Loucy (cell line): Measurements from ENCODE around the gene ZNF423.
A peak's percentile ranks its signal among the peaks of the same experiment; 100 is the strongest.

Experiments
- H2AFZ ChIP-seq: fragments of 200-600 bp; sonication (generic); 2 replicates; pipeline ENCODE4 v1.6.0; 2016; ENCODE audit warnings: antibody characterized with exemption, mild to moderate bottlenecking, low read length, moderate library complexity
- H3F3A ChIP-seq: fragments of 200-600 bp; 2 replicates; pipeline ENCODE4 v1.6.0; 2016; ENCODE audit warnings: antibody characterized with exemption, low read depth, mild to moderate bottlenecking
- H3K27me3 ChIP-seq: fragments of 200-600 bp; sonication (generic); 2 replicates; pipeline ENCODE4 v1.6.1; 2014; ENCODE audit warnings: low read length, mild to moderate bottlenecking; ENCODE audit not compliant: insufficient read depth, poor library complexity, severe bottlenecking
- H3K36me3 ChIP-seq: fragments of 200-600 bp; sonication (generic); 2 replicates; pipeline ENCODE4 v1.6.1; 2016; ENCODE audit warnings: low read length; ENCODE audit not compliant: insufficient read depth
- H3K4me1 ChIP-seq: fragments of 200-600 bp; sonication (generic); 2 replicates; pipeline ENCODE4 v1.5.1; 2014; ENCODE audit warnings: low read length, mild to moderate bottlenecking; ENCODE audit not compliant: insufficient read depth, poor library complexity, severe bottlenecking
- H3K4me2 ChIP-seq: fragments of 200-600 bp; sonication (generic); 2 replicates; pipeline ENCODE4 v1.6.0; 2014; ENCODE audit warnings: antibody characterized with exemption, low read length, low read depth, mild to moderate bottlenecking; ENCODE audit not compliant: poor library complexity, severe bottlenecking
- H3K4me3 ChIP-seq: fragments of 200-600 bp; sonication (generic); 2 replicates; pipeline ENCODE4 v1.5.1; 2014; ENCODE audit warnings: low read length, mild to moderate bottlenecking, mixed read lengths; ENCODE audit not compliant: poor library complexity, severe bottlenecking
- H3K79me2 ChIP-seq: fragments of 200-600 bp; sonication (generic); 2 replicates; pipeline ENCODE4 v1.6.1; 2014; ENCODE audit warnings: low read length; ENCODE audit not compliant: insufficient read depth
- H3K9ac ChIP-seq: fragments of 200-600 bp; sonication (generic); 2 replicates; pipeline ENCODE4 v1.6.0; 2014; ENCODE audit warnings: mild to moderate bottlenecking, low read depth, low read length, moderate library complexity; ENCODE audit not compliant: poor library complexity, severe bottlenecking
- H3K9me2 ChIP-seq: fragments of 200-600 bp; sonication (generic); replicated peaks from 2 replicates; pipeline ENCODE4 v1.6.1; 2016; ENCODE audit warnings: low read depth, low read length, mixed read lengths
- H3K9me3 ChIP-seq: fragments of 200-600 bp; sonication (generic); 2 replicates; pipeline ENCODE4 v1.6.1; 2014; ENCODE audit warnings: mild to moderate bottlenecking, antibody characterized with exemption, low read length, low read depth; ENCODE audit not compliant: insufficient read depth
- H4K20me1 ChIP-seq: fragments of 200-600 bp; sonication (generic); 2 replicates; pipeline ENCODE4 v1.6.0; 2014; ENCODE audit warnings: antibody characterized with exemption, low read length, mild to moderate bottlenecking; ENCODE audit not compliant: insufficient read depth, poor library complexity, severe bottlenecking
- EZH2phosphoT487 ChIP-seq: fragments of 200-600 bp; IDR thresholded peaks from 2 replicates; pipeline ENCODE4 v1.6.1; 2018; ENCODE audit warnings: antibody characterized with exemption, mild to moderate bottlenecking, moderate library complexity, borderline replicate concordance
- TF ChIP-seq, protein P1 (sequence below): fragments of 200-600 bp; sonication (generic); conservative IDR thresholded peaks from 2 replicates; pipeline ENCODE4 v1.5.1; 2014; ENCODE audit warnings: mild to moderate bottlenecking, antibody characterized with exemption, low read length

ZNF423 gene

DNA sequence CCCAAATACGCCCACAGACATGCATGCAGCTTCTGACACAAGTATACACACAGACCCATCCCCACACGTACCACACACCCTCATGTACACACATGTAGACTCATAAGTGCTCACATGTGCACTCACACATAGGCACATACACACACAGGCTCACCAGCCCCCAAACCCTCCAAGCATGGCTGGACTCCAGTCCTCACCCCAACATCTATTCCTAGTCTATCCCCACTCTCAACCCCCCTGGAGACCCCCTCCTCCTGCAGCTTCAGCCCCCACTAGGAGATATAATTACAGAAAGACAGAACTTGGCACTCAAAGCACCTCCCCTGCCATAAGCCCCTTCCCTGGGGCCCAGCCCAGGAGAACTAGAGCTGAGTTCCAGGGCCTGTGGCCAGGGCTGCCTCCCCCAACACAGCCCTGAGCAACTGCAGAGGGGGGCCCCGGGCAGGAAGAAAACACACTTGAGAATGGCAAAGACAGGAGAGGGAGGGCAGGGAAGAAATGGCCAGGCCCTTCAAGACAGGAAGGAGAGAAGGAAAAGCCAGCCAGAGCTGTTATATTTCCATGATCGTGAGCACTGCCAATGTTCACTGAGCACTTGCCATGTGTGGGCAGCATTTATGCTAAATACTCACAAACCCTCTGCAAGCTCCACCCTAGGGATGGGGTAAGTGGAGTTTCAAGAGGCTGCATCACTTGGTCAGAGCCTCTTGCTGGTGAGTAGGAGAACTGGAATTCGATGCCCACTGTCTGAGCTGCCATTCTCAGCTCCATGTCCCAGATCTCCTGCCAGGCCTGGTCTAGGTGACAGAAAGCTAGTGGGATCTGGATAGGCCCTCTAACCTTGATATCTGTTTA is 224.5 kb downstream of the ZNF423 start:
- Histone ChIP-seq H3F3A (no peaks in the 10 kb centered on the region), H3K4me2 (peak overlapping the region; percentile 22), H3K4me1 (peaks cover 48% of the 10 kb centered on the region), H3K9me3 (peaks cover 5% of the 10 kb centered on the region; the same call in 1 of the 2 replicates), H3K4me3 (no peak overlapping the region), H4K20me1 (no peaks in the 10 kb centered on the region), H3K36me3 (no peaks in the 10 kb centered on the region), H3K9ac (peak overlapping the region; percentile 61), H3K27me3 (no peaks in the 10 kb centered on the region), H3K9me2 (no peaks in the 10 kb centered on the region), H3K79me2 (no peaks in the 10 kb centered on the region), H2AFZ (peak overlapping the region; percentile 14)
- TF ChIP-seq, protein P1, sequence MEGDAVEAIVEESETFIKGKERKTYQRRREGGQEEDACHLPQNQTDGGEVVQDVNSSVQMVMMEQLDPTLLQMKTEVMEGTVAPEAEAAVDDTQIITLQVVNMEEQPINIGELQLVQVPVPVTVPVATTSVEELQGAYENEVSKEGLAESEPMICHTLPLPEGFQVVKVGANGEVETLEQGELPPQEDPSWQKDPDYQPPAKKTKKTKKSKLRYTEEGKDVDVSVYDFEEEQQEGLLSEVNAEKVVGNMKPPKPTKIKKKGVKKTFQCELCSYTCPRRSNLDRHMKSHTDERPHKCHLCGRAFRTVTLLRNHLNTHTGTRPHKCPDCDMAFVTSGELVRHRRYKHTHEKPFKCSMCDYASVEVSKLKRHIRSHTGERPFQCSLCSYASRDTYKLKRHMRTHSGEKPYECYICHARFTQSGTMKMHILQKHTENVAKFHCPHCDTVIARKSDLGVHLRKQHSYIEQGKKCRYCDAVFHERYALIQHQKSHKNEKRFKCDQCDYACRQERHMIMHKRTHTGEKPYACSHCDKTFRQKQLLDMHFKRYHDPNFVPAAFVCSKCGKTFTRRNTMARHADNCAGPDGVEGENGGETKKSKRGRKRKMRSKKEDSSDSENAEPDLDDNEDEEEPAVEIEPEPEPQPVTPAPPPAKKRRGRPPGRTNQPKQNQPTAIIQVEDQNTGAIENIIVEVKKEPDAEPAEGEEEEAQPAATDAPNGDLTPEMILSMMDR: no peak
- TF ChIP-seq EZH2phosphoT487: no peak

DNA sequence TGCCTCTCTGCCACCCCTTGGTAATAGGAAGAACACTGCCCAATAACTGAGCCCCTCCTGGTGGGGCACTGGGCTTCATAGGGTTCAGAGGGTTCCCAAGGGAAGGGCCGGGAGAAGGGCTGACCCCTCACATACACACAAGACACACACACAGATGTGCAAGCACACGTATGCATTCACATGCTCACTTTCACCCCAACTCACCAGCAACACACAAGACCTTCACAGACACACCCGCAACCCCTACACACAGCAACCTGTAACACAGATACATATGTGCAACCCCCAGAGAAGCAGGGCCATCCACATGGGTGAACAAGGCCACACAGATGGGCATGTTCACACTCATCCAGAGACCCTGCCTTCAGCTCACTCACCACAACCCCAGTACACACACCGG is 225.1 kb downstream of the ZNF423 start:
- peaks cover 5% of the 10 kb centered on the region; the same call in 1 of the 2 replicates for H3K9me3 ChIP-seq
- TF ChIP-seq EZH2phosphoT487: no peak
- H3K36me3 ChIP-seq: no peaks in the 10 kb centered on the region
- H3K9ac ChIP-seq: peak overlapping the region; percentile 61
- 0 out of 2 replicates have a peak overlapping the region, but pooled peaks have one; percentile 14 for H2AFZ ChIP-seq
- H3K4me2 ChIP-seq: peak overlapping the region; percentile 22
- no peaks in the 10 kb centered on the region for H4K20me1 ChIP-seq
- H3F3A ChIP-seq: no peaks in the 10 kb centered on the region
- H3K4me1 ChIP-seq: peaks cover 48% of the 10 kb centered on the region
- no peak overlapping the region for H3K4me3 ChIP-seq
- H3K9me2 ChIP-seq: no peaks in the 10 kb centered on the region
- H3K79me2 ChIP-seq: no peaks in the 10 kb centered on the region
- H3K27me3 ChIP-seq: no peaks in the 10 kb centered on the region

DNA sequence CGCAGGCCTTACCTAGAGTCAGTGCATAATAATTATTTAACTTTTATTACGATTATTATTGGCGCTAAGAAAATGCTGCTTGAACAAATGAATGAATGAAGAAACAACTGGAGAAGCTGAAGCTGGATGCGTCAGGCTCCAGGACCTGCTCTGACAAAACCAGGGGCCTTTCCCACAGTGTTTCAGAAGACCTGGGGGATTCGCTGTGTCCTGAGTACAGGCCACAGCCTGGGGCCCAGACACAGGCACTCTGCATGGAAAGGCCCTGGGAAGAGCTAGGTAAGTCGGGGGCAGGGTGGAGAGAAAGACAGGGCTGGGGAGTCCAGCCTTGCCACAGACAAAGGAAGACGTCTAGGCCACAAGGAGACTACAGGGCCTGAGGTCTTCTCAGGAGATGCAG is 226.1 kb downstream of the ZNF423 start:
- H3K27me3 ChIP-seq: no peaks in the 10 kb centered on the region
- H3K4me3 ChIP-seq: no peak overlapping the region
- no peak for TF ChIP-seq EZH2phosphoT487
- TF ChIP-seq, protein P1: no peak
- H3K9me3 ChIP-seq: peaks cover 5% of the 10 kb centered on the region; the same call in 1 of the 2 replicates
- no peaks in the 10 kb centered on the region for H3K36me3 ChIP-seq
- no peak overlapping the region for H2AFZ ChIP-seq
- H3K4me2 ChIP-seq: no peak overlapping the region
- no peak overlapping the region for H3K9ac ChIP-seq
- no peaks in the 10 kb centered on the region for H3K79me2 ChIP-seq
- H3F3A ChIP-seq: no peaks in the 10 kb centered on the region
- no peaks in the 10 kb centered on the region for H3K9me2 ChIP-seq
- H3K4me1 ChIP-seq: peaks cover 41% of the 10 kb centered on the region
- H4K20me1 ChIP-seq: no peaks in the 10 kb centered on the region

DNA sequence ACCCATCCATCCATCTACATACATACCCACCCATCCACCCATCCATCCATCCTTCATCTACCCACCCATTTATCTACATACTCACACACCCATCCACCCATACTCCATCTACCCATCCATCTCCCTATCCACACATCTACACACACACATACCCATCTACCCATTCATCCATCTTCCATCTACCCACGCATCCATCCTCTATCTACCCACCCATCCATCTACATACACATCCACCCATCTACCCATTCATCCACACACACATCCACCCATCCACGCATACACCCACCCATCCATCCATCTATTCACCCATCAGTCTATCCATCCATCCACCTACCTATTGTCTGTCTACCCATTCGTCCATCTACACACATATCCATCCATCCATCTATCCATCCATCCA is 227.8 kb downstream of the ZNF423 start:
- Histone ChIP-seq H3F3A (no peaks in the 10 kb centered on the region), H3K79me2 (no peaks in the 10 kb centered on the region), H4K20me1 (no peaks in the 10 kb centered on the region), H3K36me3 (no peaks in the 10 kb centered on the region), H3K9me2 (no peaks in the 10 kb centered on the region), H3K9me3 (peaks cover 5% of the 10 kb centered on the region; the same call in 1 of the 2 replicates), H2AFZ (no peak overlapping the region), H3K4me2 (no peak overlapping the region), H3K9ac (no peak overlapping the region), H3K4me3 (no peak overlapping the region), H3K27me3 (no peaks in the 10 kb centered on the region), H3K4me1 (peaks cover 26% of the 10 kb centered on the region)
- no peak for TF ChIP-seq EZH2phosphoT487
- TF ChIP-seq, protein P1: no peak
